GM21576 (cell line): ENCODE data around the gene PGPEP1.
"Not testable (repeated sequence)": the region's sequence is repeated elsewhere in the genome, so short reads cannot be mapped to it uniquely, and the experiment has no call there.

ENCODE experiments used
- ATAC-seq: cut with Tn5 transposase; IDR thresholded peaks from one replicate; pipeline ENCODE4 v1.9.1; 2021; ENCODE audit warnings: mild to moderate bottlenecking, moderate library complexity; ENCODE audit not compliant: unreplicated experiment

The PGPEP1 gene

GRCh38 chr19:18389726-18390064 is 49.3 kb downstream of the PGPEP1 start:
- ATAC-seq, result no peak

- no peak for ATAC-seq
These were observed 49.9 kb downstream of the PGPEP1 start for GRCh38 chr19:18390065-18390907.

GRCh38 chr19:18391509-18392075 is 51.2 kb downstream of the PGPEP1 start:
- no peak for ATAC-seq

GRCh38 chr19:18392417-18392816 is 52.0 kb downstream of the PGPEP1 start:
- no peak for ATAC-seq

GRCh38 chr19:18392926-18393325 is 52.5 kb downstream of the PGPEP1 start:
- no peak for ATAC-seq

- ATAC-seq, result no peak
These were observed 53.4 kb downstream of the PGPEP1 start for GRCh38 chr19:18393836-18394235.

- ATAC-seq, result no peak
These were observed 56.3 kb downstream of the PGPEP1 start for GRCh38 chr19:18396471-18397241.

GRCh38 chr19:18397242-18398202 is 57.1 kb downstream of the PGPEP1 start, which contains the start of gene LRRC25:
TSS of gene LRRC25 (minus strand) at chr19:18397622. CDS start at chr19:18396963, 659 bp downstream.
- no peak for ATAC-seq

GRCh38 chr19:18399008-18399407 is 58.6 kb downstream of the PGPEP1 start:
- ATAC-seq, result no peak

GRCh38 chr19:18401580-18402112 is 61.2 kb downstream of the PGPEP1 start:
- ATAC-seq, result no peak

GRCh38 chr19:18402455-18403248 is 62.3 kb downstream of the PGPEP1 start:
- not testable (repeated sequence) for ATAC-seq

GRCh38 chr19:18405754-18406153 is 65.4 kb downstream of the PGPEP1 start:
- ATAC-seq, result not testable (repeated sequence)

- ATAC-seq, result no peak
These were observed 66.4 kb downstream of the PGPEP1 start for GRCh38 chr19:18406749-18407148.

GRCh38 chr19:18408053-18408476 is 67.7 kb downstream of the PGPEP1 start:
- ATAC-seq, result peak; percentile 64

GRCh38 chr19:18412610-18413239 is 72.3 kb downstream of the PGPEP1 start:
- no peak for ATAC-seq

GRCh38 chr19:18414504-18415177 is 74.2 kb downstream of the PGPEP1 start:
- no peak for ATAC-seq

GRCh38 chr19:18415178-18415867 is 74.9 kb downstream of the PGPEP1 start:
- ATAC-seq, result no peak

GRCh38 chr19:18416778-18417249 is 76.4 kb downstream of the PGPEP1 start:
- no peak for ATAC-seq
